Lower lobe of right lung (tissue), 2 donors: ENCODE measurements around the gene STK39. TPM values are rescaled to one million over a fixed set of nuclear protein-coding genes. Genes with fewer than 3 reads are reported as not detected.

ENCODE experiments used
- ATAC-seq, 2 donors: fragments of 200-7000 bp; cut with Tn5 transposase; one replicate each; pipeline ENCODE4 v1.9.1; 2020 to 2022; ENCODE audit warnings: mild to moderate bottlenecking in 2 of 2, moderate library complexity in 2 of 2
- DNase-seq: peaks from one replicate; pipeline ENCODE4 v3.0.0-alpha.2; 2020
- H3K27ac ChIP-seq: fragments of 200-600 bp; one replicate; pipeline ENCODE4 v1.8.0; 2022
- H3K27me3 ChIP-seq: fragments of 200-600 bp; one replicate; pipeline ENCODE4 v1.8.0; 2022; ENCODE audit warnings: low read depth
- H3K36me3 ChIP-seq: fragments of 200-600 bp; one replicate; pipeline ENCODE4 v1.8.0; 2022; ENCODE audit warnings: mild to moderate bottlenecking
- H3K4me1 ChIP-seq: fragments of 200-600 bp; one replicate; pipeline ENCODE4 v1.8.0; 2022
- H3K4me3 ChIP-seq: fragments of 200-600 bp; one replicate; pipeline ENCODE4 v1.8.0; 2022; ENCODE audit warnings: mild to moderate bottlenecking
- H3K9me3 ChIP-seq: fragments of 200-600 bp; one replicate; pipeline ENCODE4 v1.8.0; 2022
- intact Hi-C: fragments of 100-400 bp; cut with DNase I; formaldehyde crosslinking; loops from one replicate; pipeline ENCODE4 v1.11.0; 2022
- total RNA-seq: library from RNA; stranded (reverse); fragmentation: NEBNext Ultra II Directional; extraction: Animal tissue kit (Norgen Biotek cat#: 25700); gene quantifications from one replicate; pipeline ENCODE4 v1.2.1, GENCODE V29; 2021
- TF ChIP-seq, protein P1 (sequence below): fragments of 200-600 bp; IDR thresholded peaks from one replicate; pipeline ENCODE4 v1.8.0; 2022; ENCODE audit warnings: antibody characterized with exemption, mild to moderate bottlenecking
- donor health status: DM: no; HTN: yes; CAD: no; lungs with severe emphysema.

STK39 gene
- total RNA-seq, 1 donor from 2014 or later, result 12.6 TPM

DNA sequence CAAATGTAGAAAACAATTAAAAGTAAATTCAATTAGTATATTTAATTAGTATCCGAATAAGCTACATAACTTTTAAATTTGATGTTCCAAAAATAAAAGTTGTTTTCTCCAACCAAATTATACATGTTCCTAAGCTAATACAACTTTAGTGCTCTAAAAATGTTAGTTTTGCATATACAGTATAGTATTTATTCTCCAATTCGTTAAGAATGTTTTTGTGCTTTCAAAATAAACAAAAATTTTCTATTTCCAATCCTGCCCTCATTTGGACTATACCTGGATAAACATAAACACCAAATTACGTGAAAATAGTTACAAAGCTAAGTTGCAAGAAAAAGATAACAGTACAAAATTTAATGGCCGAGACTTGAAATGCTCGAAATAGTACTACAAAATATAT is 71.9 kb downstream of the STK39 start:
- no peak for ATAC-seq
- intact Hi-C loops, result no loop called here

GRCh38 chr2:168174756-168175155 is 72.6 kb downstream of the STK39 start:
- ATAC-seq (no peak), DNase-seq (no peak)
- Histone ChIP-seq H3K9me3 (no peaks in the 10 kb centered on the region), H3K27me3 (no peaks in the 10 kb centered on the region), H3K4me1 (no peaks in the 10 kb centered on the region), H3K4me3 (no peak overlapping the region), H3K27ac (no peak overlapping the region), H3K36me3 (no peaks in the 10 kb centered on the region)
- intact Hi-C loops, result no loop called here
- TF ChIP-seq, protein P1, sequence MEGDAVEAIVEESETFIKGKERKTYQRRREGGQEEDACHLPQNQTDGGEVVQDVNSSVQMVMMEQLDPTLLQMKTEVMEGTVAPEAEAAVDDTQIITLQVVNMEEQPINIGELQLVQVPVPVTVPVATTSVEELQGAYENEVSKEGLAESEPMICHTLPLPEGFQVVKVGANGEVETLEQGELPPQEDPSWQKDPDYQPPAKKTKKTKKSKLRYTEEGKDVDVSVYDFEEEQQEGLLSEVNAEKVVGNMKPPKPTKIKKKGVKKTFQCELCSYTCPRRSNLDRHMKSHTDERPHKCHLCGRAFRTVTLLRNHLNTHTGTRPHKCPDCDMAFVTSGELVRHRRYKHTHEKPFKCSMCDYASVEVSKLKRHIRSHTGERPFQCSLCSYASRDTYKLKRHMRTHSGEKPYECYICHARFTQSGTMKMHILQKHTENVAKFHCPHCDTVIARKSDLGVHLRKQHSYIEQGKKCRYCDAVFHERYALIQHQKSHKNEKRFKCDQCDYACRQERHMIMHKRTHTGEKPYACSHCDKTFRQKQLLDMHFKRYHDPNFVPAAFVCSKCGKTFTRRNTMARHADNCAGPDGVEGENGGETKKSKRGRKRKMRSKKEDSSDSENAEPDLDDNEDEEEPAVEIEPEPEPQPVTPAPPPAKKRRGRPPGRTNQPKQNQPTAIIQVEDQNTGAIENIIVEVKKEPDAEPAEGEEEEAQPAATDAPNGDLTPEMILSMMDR, result no peak

More for the DNA sequence above, 71.9 kb downstream of the STK39 start:
- Histone ChIP-seq H3K4me1 (no peaks in the 10 kb centered on the region), H3K27me3 (no peaks in the 10 kb centered on the region), H3K4me3 (no peak overlapping the region), H3K9me3 (no peaks in the 10 kb centered on the region), H3K36me3 (no peaks in the 10 kb centered on the region), H3K27ac (no peak overlapping the region)
- TF ChIP-seq, protein P1, result no peak
- DNase-seq, result no peak

DNA sequence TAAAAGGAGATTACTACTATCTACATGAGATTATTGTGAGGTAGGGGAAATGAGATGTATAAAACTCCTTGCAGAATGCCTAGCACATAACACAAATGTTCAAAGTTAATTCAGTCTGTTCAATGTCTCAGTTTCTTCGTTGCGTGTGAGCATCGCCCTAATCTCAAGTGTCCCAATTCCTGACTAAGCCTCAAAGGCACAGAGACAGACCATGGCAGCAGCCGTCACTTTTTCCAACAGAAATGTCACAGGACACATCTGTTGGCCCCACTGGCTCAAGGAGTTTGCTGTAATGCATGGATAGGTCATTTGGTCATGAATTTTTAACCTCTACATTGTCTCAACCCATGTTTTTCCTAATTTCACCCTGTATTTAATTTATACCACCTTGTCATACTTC is 75.3 kb downstream of the STK39 start:
- Histone ChIP-seq H3K36me3 (no peaks in the 10 kb centered on the region), H3K4me3 (no peak overlapping the region), H3K27me3 (no peaks in the 10 kb centered on the region), H3K4me1 (no peaks in the 10 kb centered on the region), H3K27ac (no peak overlapping the region), H3K9me3 (no peaks in the 10 kb centered on the region)
- intact Hi-C loops, result no loop called here
- ATAC-seq, result no peak
- no peak for DNase-seq
- TF ChIP-seq, protein P1, result no peak

DNA sequence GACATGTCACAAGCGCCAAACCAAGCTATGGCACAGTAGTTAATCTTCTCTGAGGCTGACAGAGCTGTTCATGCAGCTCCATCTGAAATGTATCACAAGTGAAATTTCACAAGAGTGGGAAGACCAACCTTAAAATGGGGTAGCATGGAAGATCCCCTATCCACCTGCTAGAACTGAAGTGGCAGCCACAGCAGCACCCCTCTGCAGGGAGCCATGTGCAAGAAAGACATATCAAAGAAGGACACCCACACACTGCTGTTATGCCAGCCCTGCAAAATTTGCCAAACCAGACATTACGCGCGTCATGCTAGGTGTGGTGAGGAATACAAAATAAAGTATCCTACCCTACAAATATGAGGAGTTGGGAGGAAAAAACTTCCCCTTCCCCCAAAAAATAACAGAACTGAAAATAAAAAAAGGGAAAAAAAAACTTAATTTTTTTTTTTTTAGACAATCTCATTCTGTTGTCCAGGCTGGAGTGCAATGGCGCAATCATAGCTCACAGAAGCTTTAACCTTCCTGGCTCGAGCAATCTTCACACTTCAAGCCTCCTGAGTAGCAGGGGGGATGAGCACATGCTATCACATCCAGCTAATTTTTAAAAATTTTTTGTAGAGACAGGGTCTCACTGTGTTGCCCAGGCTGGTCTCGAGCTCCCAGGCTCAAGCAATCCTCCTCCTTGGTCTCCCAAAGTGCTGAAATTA is 76.2 kb downstream of the STK39 start:
- no peaks in the 10 kb centered on the region for H3K36me3 ChIP-seq
- ATAC-seq, result peak in 1 of 2 donors; percentile 19
- intact Hi-C loops, result no loop called here
- no peaks in the 10 kb centered on the region for H3K4me1 ChIP-seq
- DNase-seq, result no peak
- H3K27ac ChIP-seq, result no peak overlapping the region
- H3K27me3 ChIP-seq, result no peaks in the 10 kb centered on the region
- H3K9me3 ChIP-seq, result no peaks in the 10 kb centered on the region
- H3K4me3 ChIP-seq, result no peak overlapping the region
- TF ChIP-seq, protein P1, result no peak

GRCh38 chr2:168169097-168169745 is 78.2 kb downstream of the STK39 start:
- TF ChIP-seq, protein P1, result no peak
- no peaks in the 10 kb centered on the region for H3K36me3 ChIP-seq
- no peaks in the 10 kb centered on the region for H3K4me1 ChIP-seq
- no peaks in the 10 kb centered on the region for H3K27me3 ChIP-seq
- no peaks in the 10 kb centered on the region for H3K9me3 ChIP-seq
- no peak for DNase-seq
- no peak for ATAC-seq
- intact Hi-C loops, result no loop called here
- no peak overlapping the region for H3K27ac ChIP-seq
- no peak overlapping the region for H3K4me3 ChIP-seq
